Right ventricle myocardium inferior (tissue), 1 donor: Measurements from ENCODE around the gene STAMBPL1. TPM values are rescaled to one million over a fixed set of nuclear protein-coding genes. Genes with fewer than 3 reads are reported as not detected.

Experiments
- ATAC-seq: fragments of 200-7000 bp; cut with Tn5 transposase; one replicate; pipeline ENCODE4 v1.9.1; 2020; ENCODE audit warnings: mild to moderate bottlenecking, moderate library complexity
- DNase-seq: peaks from one replicate; pipeline ENCODE4 v3.0.0; 2021; ENCODE audit errors: missing footprints
- intact Hi-C: fragments of 100-400 bp; cut with DNase I; formaldehyde crosslinking; loops from one replicate; pipeline ENCODE4 v1.11.0; 2022
- total RNA-seq: library from RNA; stranded (reverse); fragmentation: NEBNext Ultra II Directional; extraction: Animal tissue kit (Norgen Biotek cat#: 25700); gene quantifications from one replicate; pipeline ENCODE4 v1.2.1, GENCODE V29; 2021
- donor health status: DM: no; HTN: yes; CAD: no; lungs with severe emphysema.

Gene STAMBPL1
- total RNA-seq, 1 donor from 2014 or later: 2.0 TPM

GRCh38 chr10:88962336-88962735, 82.3 kb downstream of the STAMBPL1 start:
- no peak for ATAC-seq

GRCh38 chr10:88963318-88963717, 83.3 kb downstream of the STAMBPL1 start:
- intact Hi-C loops: no loop called here
- ATAC-seq (no peak), DNase-seq (no peak)

More at GRCh38 chr10:88962336-88962735, 82.3 kb downstream of the STAMBPL1 start:
- intact Hi-C loops: no loop called here
- DNase-seq: no peak

- intact Hi-C loops: no loop called here
- DNase-seq: no peak
- ATAC-seq: no peak
These were observed 84.3 kb downstream of the STAMBPL1 start for GRCh38 chr10:88964360-88964759.

- ATAC-seq: no peak
- intact Hi-C loops: no loop called here
- DNase-seq: no peak
These were observed 84.9 kb downstream of the STAMBPL1 start for GRCh38 chr10:88964869-88965415.

GRCh38 chr10:88966797-88967196, 86.8 kb downstream of the STAMBPL1 start:
- intact Hi-C loops: no loop called here

GRCh38 chr10:88968391-88968790, 88.3 kb downstream of the STAMBPL1 start:
- DNase-seq (no peak), ATAC-seq (no peak)
- intact Hi-C loops: no loop called here

More at GRCh38 chr10:88966797-88967196, 86.8 kb downstream of the STAMBPL1 start:
- DNase-seq: peak; percentile 73
- peak; percentile 50 for ATAC-seq

GRCh38 chr10:88971221-88972061, 91.4 kb downstream of the STAMBPL1 start:
- ATAC-seq: peak; percentile 64

More at GRCh38 chr10:88971221-88972061, 91.4 kb downstream of the STAMBPL1 start:
- intact Hi-C loops: no loop called here
- DNase-seq: no peak

Other genes starting within 250 kb of the STAMBPL1 start
- not detected for gene LIPF, start 215.8 kb upstream of the STAMBPL1 start, total RNA-seq
- gene LIPK, start 174.0 kb upstream of the STAMBPL1 start, total RNA-seq: not detected
- gene LIPN, start 120.2 kb upstream of the STAMBPL1 start, total RNA-seq: not detected
- gene LIPM, start 77.5 kb upstream of the STAMBPL1 start, total RNA-seq: not detected
- gene ANKRD22, start 28.4 kb upstream of the STAMBPL1 start, total RNA-seq: not detected
- gene ACTA2, start 72.5 kb downstream of the STAMBPL1 start, total RNA-seq: 75.2 TPM
- 4.7 TPM for gene FAS, start 110.6 kb downstream of the STAMBPL1 start, total RNA-seq